Stimulated activated naive CD4-positive, alpha-beta T cell treated with Interleukin-2 at 50 U/mL for 16 hours (primary cell): ENCODE data around the gene SMOC2.

Experiments
- DNase-seq: peaks from one replicate; lab custom pipeline; 2025; lab: John Stamatoyannopoulos, UW

Gene SMOC2

DNA sequence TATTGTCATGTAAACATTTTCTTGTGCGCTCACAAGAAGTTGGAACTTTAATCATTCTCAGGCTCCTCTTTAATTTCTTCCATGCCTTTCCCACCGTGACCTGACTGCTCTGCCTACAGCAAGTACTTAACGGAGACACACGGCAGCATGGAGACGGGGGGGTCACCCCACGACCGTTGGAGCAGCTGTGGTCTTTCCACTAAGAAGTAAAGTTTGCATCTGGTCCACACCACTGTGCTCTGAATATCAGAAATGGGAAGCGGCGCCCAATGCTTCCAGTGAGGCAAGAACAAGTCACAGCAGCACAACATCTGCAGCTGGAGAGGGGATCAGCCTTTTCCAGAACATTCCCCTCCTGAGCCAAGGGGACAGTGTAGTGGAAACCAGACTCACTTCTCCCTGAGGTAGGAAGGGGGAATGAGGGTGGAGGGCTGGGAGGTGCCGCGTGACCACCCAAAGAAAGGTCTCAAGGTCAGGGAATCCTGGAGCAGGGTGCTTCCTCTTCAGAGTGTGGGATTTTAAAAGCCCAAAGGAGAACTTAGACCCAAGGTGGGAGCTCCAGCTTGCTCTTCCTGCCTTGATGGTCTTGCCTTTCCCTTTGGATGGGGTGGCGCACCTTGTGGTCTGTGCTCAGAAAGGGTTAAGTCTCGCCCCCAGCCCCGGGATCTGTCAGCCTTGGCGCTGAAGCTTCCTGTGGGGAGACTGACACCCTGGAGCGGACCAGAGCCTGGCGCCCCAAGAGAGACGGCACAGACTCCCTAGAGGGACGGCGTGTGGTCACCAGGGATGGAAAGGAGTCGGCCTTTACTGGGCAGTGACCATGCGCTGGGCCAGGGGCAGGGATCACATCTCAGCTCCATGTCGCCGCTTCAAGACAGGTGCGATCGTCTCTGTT is 25.6 kb upstream of the SMOC2 start:
- DNase-seq = no peak

DNA sequence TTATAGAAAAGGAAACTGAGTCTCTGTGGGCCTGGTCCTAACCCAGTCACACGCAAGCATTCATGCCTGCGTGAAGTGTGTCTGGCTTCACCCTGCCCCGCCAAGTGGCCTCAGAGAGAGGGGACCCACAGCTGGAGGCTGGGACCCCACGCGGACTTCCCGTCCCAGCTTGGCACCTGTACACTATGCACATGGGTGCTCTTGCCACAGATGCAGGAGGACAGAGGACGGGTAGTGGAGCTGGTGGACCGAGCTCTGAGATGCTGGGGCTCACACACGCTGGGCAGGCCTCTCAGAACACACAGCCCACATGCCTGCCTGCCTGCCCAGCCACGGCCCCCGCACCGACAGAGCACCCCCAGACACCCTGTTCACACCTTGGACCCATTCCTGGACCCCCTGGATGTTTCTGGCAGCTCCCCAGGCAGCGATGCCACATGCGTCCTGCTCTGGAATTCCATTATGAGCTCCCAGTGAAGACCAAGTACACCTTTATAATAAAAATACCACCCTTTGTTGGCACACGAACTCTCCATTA is 24.9 kb upstream of the SMOC2 start:
- no peak for DNase-seq

DNA sequence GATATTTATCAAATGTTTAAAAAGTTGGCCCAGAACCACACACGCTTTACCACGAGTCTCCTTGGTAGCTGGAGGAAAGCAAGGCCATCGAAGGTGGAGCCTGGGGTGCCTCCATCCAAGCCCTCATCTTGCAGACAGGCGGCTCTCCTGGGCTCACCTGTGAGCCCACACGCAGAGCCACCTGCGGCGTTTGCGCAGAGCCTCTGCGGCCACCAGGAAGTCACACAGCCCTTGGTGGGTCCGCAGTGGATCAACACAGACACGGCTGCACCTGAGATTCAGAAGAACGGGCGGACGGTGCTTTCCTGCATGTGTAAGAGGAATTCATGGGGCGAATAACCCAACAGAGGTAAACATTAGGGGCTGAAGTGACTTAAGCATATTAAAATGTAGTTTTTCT is 24.5 kb upstream of the SMOC2 start:
- no peak for DNase-seq

DNA sequence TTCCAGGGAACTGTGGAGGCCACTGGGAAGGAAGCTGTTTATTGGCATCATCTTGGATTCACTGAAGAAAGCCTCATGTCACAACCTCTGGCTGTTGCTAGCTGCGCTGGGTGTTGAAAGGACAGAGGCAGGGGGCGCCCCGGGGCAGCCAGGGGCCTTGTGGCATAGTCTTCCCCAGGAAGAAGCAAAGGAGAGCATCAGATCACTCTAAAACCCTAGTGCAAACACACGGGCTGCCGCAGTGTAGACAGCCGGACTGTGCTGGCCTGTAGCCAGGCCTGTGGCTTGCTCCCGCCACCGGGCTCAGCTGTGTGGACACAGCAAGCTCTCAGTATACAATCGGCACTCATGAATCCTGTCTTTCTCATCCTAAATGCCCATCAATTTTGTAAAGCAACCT is 23.8 kb upstream of the SMOC2 start:
- no peak for DNase-seq

DNA sequence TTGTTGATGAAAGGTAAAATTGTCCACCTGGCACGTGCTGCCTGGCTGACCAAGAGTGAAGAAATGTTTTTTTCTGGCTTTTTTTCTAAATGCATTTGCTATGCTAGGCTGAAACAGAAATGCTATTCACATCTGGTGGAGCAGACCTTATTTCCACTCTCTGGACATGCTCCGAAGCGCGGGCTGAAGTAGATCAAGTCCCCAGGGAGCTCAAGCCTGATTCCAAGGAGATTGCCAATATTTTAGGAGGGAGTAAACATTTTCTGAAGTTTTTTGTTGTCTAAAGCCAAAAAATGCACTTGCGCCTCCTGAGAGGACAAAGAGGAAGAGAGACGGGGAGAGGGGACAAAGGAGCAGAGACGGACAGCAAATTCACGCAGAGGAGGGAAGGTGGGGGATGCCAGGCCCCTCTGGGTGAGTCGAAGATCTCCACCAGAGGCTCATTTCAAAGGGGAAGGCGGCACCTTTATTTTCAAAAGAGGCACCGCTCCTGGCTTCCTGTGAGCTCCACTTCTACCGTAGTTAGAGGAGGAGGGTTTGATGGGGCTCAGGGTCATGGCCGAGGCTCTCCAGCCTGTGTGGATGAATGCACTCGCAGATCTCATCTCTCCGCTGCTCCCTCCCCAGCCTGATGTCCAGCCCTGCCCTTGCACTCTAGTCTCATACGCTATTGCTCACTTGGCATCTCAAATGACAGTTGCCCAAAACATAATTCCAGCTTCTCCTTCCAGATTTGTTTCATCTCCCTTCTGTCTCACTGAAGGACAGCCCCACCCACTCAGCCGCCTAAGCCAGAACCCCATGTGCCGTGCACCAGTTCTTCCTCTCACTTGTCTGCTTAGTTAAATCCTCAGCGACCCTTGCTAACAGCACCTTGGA is 23.1 kb upstream of the SMOC2 start:
- DNase-seq = no peak

DNA sequence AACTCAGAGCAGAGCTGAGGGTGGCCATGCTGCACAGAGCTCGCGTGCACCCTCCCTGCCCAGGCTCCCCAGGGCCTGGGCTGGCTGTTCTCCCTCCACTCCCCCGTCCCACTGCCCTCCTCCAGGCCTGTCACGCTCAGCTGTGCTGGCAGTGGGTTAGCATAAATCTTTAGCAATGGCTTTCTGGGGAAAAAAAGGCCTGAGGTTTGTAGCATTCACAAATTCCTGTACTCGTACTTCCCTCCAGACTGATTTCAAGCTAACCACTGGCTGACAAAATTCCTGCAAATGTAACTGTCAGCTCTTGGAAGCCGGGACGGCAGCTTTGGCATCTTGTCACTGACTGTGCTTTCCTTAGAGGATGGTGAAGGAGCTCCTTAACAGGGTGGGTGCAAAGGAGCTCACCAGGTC is 22.3 kb upstream of the SMOC2 start:
- DNase-seq = no peak

DNA sequence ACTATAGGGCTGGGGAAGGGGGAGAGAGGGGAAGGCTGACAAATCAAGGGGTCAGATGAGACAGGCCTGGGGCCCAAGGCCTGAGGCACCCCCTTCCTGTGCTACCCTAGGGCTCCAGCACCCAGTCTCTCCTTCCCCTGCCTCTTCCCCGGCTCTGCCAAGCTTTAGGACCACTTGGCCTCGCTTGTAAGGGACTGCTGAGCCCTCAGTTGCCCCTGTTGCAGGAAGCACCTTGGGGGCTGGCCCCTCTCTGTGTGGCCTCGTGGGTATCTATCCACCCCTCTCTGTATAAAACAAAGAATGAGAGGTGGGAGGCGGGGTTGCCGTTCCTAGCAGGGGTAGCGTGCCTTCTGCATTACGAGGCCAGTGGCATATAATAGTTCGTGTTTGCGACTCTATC is 21.4 kb upstream of the SMOC2 start:
- no peak for DNase-seq

DNA sequence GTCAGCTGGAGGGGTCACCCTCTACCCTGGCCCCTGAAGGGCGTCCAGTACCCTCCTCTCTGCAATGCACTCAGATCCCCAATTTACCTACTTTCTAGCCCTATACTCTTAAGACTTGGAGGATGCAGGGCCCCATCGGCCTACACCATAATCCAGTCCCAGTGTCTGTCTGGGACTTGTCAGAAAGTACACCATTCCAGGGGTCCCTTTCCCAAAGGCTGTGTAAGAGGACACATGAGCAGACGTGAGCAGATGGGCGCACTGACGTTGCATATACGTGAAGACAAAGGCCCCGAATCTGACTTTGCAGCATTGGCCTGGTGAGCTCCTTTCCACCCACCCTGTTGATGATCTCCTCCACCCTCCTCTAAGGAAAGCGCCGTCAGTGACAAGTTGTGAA is 20.9 kb upstream of the SMOC2 start:
- DNase-seq = no peak

DNA sequence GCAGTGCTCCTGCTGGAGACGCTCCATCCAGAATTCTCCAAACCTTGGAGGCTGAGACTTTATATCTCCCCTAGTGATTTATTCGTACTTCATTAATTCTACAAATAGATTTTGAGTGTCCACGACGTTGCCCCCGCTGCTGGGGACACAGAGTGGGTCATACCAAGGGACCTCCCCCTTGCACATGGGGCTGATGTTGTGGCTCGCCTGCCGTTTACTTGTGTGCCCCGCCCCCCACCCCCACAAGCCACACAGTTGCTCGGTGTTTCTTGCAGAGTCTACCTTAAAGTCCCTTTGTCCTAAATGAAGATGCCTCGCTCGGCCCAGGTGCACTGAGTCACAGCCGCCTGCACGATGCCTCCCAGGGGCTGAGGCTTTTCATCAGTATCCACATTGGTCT is 20.3 kb upstream of the SMOC2 start:
- no peak for DNase-seq

DNA sequence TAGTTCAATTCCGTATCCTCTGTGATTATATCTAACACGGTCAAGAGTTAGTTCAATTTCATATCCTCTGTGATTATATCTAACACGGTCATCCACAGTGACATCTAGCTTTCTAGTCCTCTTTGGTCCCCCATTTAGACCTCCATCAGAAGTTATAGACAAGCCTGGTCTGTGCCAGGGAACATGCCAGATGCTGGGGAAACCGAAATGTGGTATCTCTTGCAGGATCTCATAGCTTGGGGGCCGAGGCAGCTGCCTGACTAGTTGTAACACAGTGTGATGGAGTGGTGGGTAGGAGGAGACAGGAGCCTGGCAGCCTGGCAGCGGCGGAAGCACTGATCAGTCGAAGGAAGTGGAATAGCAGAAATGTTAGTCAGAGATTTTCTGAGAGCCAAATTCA is 13.8 kb upstream of the SMOC2 start:
- no peak for DNase-seq

DNA sequence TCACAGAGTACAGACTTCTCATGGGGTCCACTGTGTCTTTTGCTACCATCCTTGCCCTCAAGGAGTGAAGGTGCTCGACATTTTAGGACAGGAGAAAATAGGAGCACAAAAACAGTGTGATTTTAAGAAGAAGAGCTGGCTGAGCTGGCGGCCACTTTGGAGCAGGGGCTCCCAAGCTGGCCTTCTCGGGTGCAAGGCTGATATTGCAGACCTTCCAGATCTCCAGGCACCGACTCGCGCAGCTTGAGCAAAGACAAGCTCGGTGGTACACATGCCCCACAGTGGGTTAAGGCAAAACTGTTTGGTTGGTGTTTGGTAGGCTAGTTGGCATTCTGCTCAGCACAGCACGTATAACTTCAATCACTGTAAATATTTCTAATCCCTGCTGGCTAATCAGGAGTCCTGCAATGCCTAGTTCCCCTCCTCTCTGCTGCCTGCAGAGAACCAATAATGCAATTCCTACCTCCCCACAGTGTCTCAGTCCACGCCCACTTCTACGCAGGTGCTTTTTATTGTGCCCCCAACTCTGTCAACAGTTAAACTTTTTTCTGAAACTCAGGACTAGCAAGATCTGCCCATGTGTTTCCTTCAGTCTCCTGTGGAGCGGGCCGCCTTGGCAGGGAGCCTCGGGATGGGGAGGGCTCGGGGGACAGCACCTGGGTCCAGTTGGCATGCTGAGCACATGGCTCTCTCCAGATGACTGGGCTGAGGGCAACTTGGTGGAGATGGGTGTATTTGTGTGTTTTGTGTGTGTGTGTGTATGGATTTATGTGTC is 12.7 kb upstream of the SMOC2 start:
- DNase-seq = no peak

DNA sequence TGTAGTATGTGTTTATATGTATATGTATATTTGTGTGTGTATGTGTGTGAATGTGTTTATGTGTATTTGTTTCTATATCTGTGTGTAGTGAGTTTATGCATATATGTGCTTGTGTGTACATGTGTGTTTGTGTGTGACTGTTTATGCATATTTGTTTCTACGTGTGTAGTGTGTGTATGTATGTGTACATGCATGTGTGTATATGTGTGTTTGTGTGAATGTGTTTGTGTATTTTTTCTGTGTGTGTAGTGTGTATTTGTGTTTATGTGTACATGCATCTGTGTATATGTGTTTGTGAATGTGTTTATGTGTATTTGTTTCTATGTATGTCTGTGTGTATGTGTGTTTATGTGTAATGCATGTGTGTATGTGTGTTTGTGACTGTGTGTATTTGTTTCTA is 12.1 kb upstream of the SMOC2 start:
- no peak for DNase-seq

DNA sequence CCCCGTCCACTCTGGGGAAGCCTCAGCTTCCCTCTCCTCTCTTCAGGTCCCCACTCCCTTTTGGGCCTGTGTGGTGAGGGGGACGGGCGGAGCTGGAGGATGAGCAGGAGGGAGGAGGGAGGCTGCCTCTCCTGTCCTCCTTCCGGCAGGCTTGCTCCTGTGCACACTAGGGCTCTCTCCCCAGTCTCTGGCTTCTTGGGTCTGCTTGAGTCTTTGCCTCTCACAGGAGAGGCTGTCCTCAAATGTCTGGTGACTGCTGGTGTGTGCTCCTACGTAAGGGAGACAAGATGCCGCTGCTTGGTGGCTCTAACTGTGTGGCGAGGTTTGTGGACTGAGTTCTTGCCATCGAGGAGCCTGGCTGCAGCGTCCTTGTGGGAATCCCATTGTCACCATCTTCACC is 8.8 kb upstream of the SMOC2 start:
- DNase-seq = no peak

DNA sequence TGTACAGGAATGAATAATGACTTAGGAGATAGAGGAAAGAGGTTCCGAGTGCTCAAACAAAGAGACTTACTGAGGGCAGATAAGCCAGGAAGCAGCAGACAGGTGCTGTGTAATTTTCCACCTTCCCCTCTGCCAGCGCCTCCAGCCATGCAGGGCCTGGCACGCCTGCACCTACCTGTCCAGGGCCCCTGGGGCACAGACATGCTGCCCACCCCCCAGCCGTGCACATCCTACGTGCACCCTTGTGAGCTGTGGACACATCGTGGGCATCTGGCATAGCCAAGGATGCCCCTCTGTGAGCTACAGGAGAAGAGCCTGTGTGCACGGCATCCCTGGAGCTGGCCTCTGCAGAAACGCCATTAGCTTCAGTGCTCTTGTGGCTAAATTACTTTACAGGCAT is 7.1 kb upstream of the SMOC2 start:
- no peak for DNase-seq

DNA sequence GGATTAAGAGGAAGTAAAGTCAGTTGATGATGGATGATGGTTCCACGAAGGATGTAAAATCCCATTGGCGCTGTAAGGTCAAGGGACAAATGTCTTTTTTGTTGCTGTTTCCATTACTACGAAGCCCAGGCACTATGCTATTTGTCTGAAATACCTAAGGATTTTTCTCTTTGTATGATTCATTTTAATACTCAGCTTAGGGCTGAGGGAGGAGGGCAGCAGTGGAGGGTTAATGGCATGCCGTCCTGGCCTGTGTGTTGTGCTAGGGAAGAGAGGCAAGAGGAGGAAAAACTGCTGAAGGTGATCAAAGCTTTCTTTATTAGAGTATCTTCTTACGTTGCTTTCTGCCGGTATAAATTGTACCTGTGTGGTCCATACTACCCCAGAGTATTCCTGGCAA is 6.5 kb upstream of the SMOC2 start:
- no peak for DNase-seq

DNA sequence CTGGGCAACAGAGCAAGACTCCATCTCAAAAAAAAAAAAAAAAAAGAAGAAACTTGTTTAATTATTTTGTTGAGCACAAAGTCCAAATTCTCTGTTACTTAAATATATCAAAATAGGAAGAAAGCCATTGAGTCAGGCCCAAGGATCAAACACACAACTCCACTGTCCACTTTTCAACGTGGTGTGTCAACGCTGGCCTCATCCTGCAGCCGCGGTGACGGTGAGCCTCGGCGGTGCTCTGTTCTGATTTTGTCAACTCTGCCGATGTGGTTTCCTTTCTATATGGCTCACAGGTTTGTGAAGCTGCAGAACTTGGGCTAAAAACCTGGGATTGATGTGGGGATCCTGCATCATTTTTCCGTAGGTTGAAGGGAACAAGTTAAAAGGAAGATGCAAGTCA is 3.2 kb upstream of the SMOC2 start:
- DNase-seq = no peak

DNA sequence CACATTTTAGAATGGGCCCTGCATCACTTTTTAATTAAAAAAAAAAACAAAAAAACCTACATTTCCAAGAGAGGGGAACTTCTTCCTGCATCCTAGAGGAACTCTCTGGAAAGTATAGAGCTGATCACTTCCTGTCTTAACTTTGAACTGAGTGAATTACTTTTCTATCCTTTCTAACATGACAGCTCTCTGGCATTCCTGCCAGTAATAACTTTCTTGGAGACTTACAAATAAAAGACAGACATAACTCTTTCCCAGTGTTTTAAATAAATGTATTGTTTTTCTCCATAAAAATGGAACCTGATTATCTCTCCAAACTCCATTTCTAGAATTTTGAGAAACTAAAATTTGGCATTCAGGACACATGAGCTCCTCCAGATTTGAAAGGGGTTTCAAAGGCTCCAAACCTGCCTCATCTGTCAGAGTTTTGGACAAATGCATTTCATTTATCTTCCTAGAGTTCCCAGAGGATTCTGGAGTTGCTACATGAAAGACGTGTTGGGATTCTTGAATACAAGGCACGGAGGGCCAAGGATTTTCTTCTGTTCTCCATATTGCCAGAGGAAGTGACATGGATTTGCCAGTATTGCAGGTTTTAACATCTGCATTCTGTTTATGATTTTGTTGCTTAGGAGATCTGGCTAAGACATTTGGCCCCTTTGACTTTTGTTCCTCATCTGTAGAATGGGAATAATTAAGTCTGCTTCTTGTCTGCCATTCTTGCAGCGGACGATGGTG is 2.0 kb upstream of the SMOC2 start:
- DNase-seq = no peak

DNA sequence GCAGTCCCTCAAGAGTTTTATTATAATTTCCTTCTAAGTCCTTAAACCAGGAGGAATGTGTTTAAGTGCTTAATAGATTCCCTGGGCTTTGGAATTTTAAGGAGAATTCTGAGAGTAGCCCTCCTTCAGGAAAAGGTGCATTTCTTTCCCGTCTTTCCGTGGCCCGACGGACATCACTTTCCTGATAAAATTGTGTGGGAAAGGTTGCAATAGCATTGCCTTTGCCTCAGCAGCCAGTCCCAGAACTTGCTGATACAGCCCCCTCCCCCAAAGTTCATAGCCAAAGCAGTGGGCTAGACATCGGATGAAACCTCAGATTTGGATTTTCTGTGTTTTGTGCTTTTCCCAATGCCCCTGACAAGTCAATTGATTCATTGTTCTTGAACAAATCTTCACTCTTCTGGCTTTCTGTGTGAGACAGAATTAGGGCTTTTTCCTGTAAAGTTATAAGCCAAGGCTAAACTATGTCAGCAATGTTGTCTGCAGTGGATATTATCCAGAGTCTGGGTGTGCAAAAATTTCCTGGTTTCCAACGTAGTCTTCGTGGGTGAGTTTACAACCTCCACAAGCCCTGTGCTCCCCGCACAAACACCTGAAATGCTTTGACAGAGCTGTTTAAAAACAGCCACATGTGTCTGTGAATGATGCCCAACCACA is 1.1 kb upstream of the SMOC2 start:
- DNase-seq = no peak

DNA sequence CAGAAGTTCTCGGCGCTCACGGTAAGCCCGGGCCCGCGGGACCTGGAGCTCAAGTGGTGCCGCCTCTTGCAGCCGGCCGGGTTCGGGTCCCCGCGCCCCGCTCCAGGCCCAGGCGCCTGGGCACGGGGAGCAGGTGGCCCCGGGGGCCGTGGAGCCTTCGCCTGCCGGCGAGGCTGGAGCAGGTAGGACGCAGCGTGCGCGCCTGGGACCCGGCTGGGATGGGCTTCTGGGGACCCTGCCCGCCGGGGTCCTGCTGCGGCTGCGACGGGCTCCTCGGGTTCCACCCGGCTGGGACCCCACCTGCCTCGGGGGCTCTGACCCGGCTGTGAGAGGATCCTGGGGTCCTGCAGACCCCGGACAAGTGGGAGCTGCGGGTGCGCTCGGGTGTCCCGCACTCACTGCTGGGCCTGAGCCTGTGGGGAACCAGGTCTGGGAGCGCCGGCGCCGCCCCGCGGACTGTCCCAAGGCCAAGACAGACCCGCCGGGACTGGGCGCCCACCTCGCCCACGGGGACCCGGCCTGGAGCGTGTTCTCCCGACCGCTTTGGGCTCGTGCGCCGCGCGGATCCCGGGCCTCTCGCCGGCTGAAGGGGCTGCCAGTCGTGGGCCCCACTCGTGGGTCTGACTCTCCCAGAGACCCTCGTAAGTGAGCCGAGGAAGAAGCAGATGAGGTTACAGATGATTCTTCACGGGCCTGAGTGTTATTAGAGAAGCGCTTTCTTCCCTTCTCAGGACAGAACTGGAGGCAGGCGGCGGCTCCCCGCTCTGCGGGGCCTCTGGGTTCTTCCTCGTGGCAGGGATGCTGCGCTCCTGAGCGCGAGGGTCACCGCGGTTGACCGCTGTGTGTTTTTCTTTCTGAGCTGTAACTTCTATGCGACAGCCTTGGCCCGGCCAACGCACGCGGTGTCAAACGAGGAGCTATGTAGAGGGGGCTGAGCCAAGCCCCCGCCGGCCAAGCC is 729 bp downstream of the SMOC2 start:
- DNase-seq = no peak

DNA sequence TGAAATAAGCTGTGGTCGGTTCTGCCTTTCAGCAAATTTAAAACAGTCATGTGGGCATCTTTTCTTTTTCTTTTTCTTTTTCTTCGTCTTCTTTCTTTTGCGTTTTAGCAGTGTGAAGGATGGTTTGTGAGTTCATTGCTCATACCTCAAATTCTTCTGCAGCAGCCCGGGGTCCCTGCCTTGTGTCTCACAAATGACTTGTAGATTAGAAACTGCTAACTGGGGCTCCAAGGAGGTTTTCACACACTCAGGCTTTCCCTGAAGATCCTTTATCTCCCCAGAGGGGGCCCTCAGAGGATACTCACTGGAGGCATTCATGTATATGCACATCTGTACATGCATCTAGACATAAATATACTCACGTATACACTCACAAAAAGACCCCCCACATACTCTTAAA is 1.7 kb downstream of the SMOC2 start:
- DNase-seq = no peak
